Left cardiac atrium (tissue), 4 donors: ENCODE measurements around the gene C17orf113. TPM values are rescaled to one million over a fixed set of nuclear protein-coding genes. Genes with fewer than 3 reads are reported as not detected.

Experiments used
- ATAC-seq, 2 donors: fragments of 200-7000 bp; cut with Tn5 transposase; one replicate each; pipeline ENCODE4 v1.9.1; 2020; ENCODE audit warnings: mild to moderate bottlenecking in 2 of 2, moderate library complexity in 2 of 2
- DNase-seq: peaks from one replicate; pipeline ENCODE4 v3.0.0-alpha.2; 2020
- intact Hi-C, 2 donors: fragments of 100-400 bp; cut with DNase I; formaldehyde crosslinking; loops; one replicate each; pipeline versions ENCODE4 v1.14.1 to v1.15.1; 2022 to 2023
- total RNA-seq, 2 donors: library from RNA; stranded (reverse); fragmentation: NEBNext Ultra II Directional; extraction: Animal tissue kit (Norgen Biotek cat#: 25700); gene quantifications; one replicate each; pipeline ENCODE4 v1.2.1, GENCODE V29; 2021
- donor health status: DM: no; HTN: yes; CAD: no.
- donor health status: DM: no; HTN: yes; CAD: no; lungs with severe emphysema.
- donor health status: DM: yes; HTN: yes; CAD: no.
- donor health status: Dilated cardiomyopathy.

The C17orf113 gene
- total RNA-seq, 2 donors from 2014 or later, result 0.68 to 0.94 TPM

DNA sequence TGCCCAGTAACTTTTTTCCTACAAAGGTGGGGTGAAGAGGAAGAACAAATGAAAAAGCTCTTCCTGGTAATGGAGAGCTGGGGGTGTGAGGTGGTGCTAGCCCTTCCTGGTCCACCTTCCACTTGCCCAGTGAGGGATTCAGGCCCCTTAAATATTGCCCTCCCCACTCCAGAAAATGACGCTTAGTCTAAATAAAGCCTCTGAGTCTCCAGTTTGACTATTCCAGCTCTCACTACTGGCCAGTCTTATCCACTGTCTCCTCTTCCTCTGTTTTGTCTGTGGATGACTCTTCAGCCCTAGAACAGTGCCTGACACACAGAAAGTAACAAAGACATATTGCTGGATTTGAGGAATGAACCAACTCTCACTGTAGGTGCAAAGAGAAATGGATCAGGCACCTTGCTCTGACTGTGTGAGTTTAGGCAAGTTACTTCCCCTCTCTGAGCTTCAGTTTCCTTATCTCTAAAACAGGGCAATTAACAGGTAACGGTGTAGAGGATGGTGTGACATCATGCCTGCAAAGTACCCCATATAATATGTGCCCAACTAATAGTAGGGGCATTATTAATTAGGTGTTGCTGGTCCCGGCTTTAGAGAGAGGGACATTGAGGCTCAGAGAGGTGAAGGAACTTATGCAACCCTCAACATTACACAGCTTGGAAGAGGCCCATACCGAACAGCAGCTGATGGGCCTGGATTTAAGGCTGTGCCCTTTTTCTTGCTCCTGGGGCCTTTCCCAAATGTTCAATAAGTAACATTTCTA is 26.6 kb upstream of the C17orf113 start:
- no peak for DNase-seq
- no peak for ATAC-seq
- intact Hi-C loops, result no loop called here

DNA sequence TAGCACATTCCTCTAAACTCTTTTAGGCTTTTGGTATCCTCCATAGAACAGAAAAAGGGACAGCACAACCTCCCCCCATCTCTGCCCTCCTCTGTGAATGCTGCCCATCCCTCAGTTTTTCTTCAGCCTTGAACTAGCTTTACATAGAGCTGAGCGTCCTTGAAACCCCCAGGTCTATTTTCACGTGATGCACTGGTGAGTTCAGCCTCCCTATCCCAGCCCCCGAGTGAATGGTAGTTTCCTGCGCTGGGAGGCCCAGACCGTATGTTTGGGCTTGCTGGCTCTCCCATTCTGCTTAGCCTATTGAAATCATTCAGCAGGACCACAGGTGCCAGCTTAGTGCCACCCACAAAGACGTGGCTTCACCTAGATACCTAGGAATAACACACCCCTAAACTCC is 25.4 kb upstream of the C17orf113 start:
- intact Hi-C loops, result no loop called here
- ATAC-seq (no peak), DNase-seq (no peak)

GRCh38 chr17:42072323-42073187 is 22.2 kb upstream of the C17orf113 start:
- ATAC-seq, result peak; percentile 49 to 66
- DNase-seq, result peak; percentile 26
- intact Hi-C loops, result no loop called here

DNA sequence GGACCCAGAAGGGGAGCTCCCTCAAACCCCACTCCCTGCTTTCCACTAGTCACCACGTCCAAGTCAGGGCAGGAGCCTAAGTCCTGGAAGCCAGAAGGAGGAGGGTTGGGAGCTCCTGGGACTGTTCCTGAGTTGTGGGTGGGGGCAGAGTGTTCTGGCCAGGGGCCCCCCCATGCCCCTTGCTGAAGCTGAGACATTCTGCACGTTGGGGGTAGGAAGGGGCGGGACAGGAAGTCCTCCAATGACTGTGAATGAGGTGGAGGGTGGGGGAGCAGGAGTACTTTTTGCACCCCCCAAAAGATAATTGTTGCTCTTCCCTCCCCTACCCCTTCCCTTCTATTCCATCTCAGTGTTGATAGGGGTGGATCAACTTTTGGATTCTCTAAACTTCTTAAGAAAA is 21.4 kb upstream of the C17orf113 start:
- intact Hi-C loops, result no loop called here
- no peak for DNase-seq
- no peak for ATAC-seq

- DNase-seq (no peak), ATAC-seq (no peak)
- intact Hi-C loops, result loop anchor here in 1 of 2 donors (5.0 kb wide), 2 partner anchors 33 to 48 kb away; no protein-coding TSS in a partner anchor
Measured at GRCh38 chr17:42068979-42069378, 18.6 kb upstream of the C17orf113 start.

DNA sequence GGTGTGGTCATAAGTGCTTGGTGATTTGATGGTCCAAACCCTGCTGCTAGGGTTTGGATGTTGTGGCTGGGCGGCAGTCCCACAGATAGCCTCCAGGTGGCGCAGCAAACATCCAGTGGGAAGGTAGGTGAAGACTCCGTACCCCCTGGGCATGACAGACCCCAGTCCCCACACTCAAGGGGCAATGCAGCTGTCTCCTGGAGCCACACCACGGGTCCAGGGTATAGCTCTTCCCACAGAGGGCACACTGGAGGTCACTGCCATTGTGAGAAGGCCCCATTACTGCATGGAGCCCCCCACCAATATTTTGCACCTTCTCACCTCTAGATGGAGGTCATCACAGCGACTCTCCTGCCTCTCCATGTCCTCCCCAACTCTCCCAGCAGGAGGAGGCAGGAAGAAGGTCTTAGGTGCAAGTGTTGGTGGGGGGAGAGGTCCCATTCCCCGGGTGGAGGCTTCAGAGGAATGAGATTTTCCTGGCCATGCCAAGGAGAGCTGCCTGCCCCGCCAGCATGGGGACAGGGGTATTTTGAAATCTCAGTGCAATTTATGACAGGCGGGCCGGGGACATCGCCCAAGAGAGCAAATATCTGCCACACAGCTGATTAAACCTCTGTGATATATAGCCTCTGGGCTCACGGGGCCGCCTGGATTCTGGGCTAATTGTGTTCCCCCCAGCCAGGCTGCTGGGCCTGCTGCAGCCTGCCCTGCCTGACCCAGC is 17.1 kb upstream of the C17orf113 start:
- peak in 1 of 2 donors; percentile 34 for ATAC-seq
- intact Hi-C loops, result loop anchor here in 1 of 2 donors (5.0 kb wide), 2 partner anchors 35 to 50 kb away; no protein-coding TSS in a partner anchor
- peak; percentile 51 for DNase-seq

- ATAC-seq (no peak), DNase-seq (no peak)
- intact Hi-C loops, result loop anchor here in 1 of 2 donors (5.0 kb wide), 2 partner anchors 37 to 52 kb away; no protein-coding TSS in a partner anchor
Measured at GRCh38 chr17:42065201-42065600, 14.8 kb upstream of the C17orf113 start.

DNA sequence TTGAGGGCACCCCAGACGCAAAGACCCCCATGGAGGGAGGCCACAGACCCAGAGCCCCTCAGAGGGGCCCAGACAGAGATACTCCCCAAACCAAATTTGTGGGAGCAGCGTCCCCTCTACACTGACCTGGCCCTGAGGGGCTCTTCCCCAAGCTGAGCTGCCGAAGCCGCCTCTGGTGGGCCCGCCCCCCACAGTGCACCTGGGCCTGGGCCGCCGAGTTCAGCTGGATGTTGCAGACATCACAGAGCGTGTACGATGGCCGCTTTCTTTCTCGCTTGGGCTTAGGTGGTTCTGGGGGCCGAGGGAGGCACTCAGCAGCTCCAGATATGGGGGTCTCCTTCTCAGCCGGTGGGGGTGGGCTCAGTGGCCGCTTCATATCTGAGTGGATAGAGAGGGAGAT is 12.3 kb upstream of the C17orf113 start:
- intact Hi-C loops, result loop anchor here in 1 of 2 donors (5.0 kb wide), 1 partner anchor 35 kb away; no protein-coding TSS in a partner anchor
- DNase-seq (no peak), ATAC-seq (no peak)

DNA sequence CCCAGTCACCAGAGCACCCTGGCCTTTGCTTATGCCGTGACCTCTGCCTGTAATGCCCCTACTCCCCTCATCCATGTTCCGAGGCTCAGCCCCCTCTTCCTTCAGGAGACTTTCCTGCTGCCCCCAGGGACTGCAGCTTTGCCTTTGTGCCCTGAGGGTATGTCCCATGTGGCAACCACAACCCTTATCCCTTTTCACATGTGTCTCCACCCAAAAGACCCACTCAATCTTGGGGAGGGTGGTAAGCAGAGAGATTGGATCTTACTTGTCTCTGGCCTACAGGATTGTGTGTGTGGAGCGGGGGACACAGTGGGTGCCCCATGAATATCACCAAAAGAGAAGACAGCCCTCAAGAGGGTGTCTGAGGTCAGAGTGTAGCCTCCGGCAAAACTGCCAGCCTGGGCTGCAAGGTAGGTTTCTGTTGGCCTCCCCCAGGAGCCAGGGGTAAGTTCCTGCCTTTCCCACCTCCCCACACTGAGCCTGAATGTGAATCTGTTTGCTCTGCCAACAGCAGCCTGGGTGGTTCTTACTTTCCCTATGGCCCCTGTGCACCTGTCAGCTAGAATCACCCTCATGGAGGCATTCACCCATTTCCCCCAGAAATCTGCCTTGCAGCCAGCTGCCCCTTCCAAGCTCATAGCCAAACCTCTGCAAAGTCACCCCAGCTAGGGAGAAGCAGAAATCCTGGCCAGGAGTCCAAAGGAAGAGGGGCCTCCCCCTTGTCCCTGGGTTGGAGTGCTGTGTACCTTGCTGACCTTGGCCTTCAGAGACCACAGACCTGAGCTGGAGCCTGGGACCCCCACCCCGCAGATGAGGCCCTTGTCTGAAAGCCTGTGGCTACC is 11.5 kb upstream of the C17orf113 start:
- no peak for ATAC-seq
- intact Hi-C loops, result loop anchor here in 1 of 2 donors (5.0 kb wide), 1 partner anchor 35 kb away; no protein-coding TSS in a partner anchor
- no peak for DNase-seq

DNA sequence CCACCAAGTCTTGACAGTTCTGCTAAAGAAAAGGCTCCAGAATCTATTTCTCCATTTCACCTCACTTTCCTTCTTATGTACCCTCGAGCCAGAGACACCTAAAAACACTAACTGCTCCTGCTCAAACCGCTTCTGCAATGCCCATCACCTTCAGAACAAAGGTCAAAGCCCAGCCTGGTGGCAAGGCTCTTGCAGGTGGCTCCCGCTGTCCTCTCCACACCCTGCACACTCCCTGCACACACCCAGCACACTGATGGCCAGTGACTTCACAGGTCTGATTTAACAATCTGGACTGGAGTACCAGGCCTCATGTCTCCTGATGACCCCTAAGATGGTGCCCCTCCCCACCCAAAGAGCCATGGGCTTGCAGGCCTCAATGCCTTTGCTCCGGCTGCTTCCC is 9.8 kb upstream of the C17orf113 start:
- intact Hi-C loops, result loop anchor here in 1 of 2 donors (5.0 kb wide), 1 partner anchor 33 kb away; no protein-coding TSS in a partner anchor
- ATAC-seq (no peak), DNase-seq (no peak)

- DNase-seq, result no peak
- intact Hi-C loops, result loop anchor here in 1 of 2 donors (5.0 kb wide), 1 partner anchor 33 kb away; no protein-coding TSS in a partner anchor
- no peak for ATAC-seq
Measured at GRCh38 chr17:42059815-42060214, 9.4 kb upstream of the C17orf113 start.

- intact Hi-C loops, result no loop called here
- no peak for DNase-seq
- no peak for ATAC-seq
Measured at GRCh38 chr17:42058063-42058462, 7.7 kb upstream of the C17orf113 start.

DNA sequence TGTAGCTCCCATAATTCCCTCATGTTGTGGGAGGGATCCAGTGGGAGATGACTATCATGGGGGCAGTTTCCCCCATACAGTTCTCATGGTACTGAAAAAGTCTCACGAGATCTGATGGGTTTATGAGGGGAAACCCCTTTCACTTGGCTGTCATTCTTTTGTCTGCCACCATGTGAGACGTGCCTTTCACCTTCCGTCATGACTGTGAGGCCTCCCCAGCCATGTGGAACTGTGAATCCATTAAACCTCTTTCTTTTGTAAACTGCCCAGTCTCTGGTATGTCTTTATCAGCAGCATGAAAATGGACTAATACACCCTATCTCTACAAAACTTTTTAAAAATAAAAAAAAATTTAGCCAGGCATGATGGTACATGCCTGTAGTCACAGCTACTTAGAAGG is 6.2 kb upstream of the C17orf113 start:
- intact Hi-C loops, result no loop called here
- DNase-seq, result no peak
- ATAC-seq, result no peak

GRCh38 chr17:42055496-42055895 is 5.1 kb upstream of the C17orf113 start:
- DNase-seq, result no peak
- intact Hi-C loops, result no loop called here
- no peak for ATAC-seq

DNA sequence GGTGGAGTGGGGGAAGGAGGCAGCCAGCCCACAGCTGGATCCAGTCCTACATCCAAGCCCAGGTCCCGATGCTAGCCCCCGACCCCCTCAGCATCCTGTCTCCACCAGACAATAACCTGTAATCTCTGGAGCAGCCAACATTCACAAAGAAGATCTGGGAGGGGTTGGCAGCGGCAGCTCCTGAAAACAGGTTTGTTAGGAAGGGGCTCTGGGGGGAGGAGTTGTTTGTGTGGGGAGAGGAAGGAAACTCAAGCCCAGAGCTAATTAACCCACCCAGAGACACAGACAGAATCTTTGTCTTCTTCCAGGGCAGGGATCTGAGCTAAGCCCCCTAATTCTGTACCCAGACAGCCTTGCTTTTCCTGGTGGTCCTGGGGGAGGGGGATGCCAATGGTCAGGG is 4.6 kb upstream of the C17orf113 start:
- DNase-seq (no peak), ATAC-seq (no peak)
- intact Hi-C loops, result no loop called here

DNA sequence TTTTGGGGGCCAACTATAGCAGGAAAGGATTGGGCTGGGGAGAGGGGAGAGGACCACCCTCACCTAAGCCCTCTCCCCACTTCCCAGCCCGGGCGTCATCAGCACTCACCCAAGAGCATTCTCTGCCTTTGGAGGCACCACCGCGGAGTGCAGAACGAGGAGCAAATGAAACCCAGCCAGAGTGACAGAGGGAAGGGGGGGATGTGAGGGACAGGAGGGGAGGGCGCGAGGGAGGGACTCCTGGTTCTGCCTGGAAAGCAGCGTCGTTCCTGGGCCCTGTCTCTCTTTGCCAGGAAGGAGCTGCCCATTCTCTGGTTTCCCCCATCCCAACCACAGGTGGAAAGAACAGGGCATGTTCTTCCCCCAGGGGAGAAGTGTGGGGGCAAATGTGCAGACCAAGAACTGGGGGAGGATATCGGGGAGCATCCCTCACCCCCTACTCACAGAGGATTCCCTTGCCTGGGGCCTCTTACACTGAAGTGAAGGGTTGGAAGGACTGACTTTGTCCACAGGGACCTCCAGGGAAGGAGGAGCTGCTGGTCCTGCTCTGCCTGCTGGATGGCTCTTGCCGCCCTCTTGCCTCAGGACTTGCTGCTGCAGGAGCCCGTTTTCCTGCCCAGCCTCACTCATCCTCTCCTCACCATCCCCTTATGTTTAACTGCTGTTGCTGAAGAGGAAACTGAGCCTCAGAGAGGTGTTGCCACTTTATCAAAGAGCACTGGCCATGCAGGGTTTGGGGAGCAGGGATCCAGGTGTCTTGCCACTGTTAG is 3.5 kb upstream of the C17orf113 start:
- DNase-seq (no peak), ATAC-seq (no peak)
- intact Hi-C loops, result no loop called here

DNA sequence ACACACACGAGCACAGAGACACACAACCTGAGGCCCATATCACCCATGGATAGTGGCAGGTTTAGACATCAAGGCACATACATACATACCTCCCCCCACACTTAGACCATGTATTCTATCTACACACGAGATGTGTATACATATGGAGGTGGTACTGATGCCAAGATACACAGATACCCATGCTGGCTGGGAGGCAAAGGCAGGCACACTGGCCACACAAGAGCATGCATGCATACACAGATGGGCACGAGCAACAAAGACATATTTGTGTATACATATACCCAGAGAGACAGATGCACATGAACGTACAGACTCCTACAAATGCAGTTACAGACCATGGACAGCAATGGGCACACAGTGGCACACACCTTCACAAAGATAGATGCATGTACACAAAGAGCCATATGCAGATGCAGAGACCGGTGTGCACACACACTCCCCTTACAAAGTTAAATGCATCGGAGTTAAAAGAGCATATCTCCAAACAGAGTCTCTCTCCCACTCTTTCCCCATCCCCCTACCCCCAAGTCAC is 2.0 kb upstream of the C17orf113 start:
- no peak for DNase-seq
- no peak for ATAC-seq
- intact Hi-C loops, result no loop called here
